HG03469 (cell line): ENCODE data around the gene DSG1.
"Not testable (repeated sequence)": the region's sequence is repeated elsewhere in the genome, so short reads cannot be mapped to it uniquely, and the experiment has no call there.

Experiments
- ATAC-seq: cut with Tn5 transposase; IDR thresholded peaks from one replicate; pipeline ENCODE4 v1.9.1; 2021; ENCODE audit warnings: mild to moderate bottlenecking, moderate library complexity, moderate number of reproducible peaks; ENCODE audit not compliant: unreplicated experiment

Gene DSG1

DNA sequence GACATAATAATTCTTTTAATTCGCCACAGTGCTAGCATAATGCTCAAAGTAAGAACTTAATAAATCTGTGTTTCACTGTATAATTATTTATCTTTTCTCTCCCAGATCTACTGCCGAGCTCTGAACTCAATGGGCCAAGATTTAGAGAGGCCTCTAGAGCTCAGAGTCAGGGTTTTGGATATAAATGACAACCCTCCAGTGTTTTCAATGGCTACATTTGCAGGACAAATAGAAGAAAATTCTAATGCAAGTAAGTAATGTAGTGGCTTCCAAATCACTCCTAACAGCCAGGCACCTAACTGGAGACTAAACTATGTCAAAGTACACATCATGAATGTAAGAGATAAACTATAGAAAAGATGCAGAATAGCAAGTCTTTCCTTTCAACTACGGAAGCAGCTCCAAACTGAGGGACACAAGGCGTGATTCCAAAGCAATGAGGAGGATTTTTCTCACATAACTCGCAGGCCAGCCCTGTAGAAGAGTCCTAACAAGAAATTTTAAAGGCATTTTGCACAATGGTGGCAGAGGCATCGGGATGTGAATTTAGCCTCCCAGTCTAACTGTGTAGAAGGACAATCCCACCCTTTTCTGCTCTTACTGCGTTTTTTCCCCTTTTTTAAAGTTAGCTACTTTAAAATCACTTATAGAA is 12.0 kb downstream of the DSG1 start:
- ATAC-seq, result no peak

DNA sequence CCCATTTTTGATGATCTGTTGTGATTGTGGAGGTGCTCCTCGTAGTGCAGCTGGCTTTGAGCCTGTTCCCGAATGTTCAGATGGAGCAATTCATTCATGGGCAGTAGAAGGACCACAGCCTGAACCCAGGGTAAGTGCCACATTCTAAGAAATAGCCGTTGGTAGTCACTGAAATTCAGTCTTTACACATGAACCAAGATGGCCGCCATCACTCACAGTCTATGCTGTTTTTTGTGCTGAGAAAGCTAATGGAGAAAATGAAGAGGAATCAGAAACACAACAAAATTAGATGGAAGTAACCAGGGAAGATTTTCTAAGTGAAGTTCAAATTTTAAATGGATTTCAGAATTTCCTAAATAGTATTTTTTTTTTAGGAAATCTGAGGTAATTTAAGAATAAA is 25.5 kb downstream of the DSG1 start:
- ATAC-seq, result no peak

DNA sequence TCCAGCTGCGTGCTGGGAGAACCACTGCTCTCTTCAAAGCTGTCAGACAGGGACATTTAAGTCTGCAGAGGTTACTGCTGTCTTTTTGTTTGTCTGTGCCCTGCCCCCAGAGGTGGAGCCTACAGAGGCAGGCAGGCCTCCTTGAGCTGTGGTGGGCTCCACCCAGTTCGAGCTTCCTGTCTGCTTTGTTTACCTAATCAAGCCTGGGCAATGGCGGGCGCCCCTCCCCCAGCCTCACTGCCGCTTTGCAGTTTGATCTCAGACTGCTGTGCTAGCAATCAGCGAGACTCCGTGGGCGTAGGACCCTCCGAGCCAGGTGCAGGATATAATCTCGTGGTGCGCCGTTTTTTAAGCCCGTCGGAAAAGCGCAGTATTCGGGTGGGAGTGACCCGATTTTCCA is 35.4 kb downstream of the DSG1 start:
- ATAC-seq, result not testable (repeated sequence)

DNA sequence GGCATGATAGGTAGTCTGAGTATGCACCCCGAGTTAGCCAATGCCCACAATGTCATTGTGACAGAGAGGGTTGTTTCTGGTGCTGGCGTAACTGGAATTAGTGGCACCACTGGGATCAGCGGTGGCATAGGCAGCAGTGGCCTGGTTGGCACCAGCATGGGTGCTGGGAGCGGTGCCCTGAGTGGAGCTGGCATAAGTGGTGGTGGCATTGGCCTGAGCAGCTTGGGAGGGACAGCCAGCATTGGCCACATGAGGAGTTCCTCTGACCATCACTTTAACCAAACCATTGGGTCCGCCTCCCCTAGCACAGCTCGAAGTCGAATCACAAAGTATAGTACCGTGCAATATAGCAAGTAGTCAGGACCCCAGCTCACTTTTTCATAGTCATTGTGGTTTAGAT is 37.0 kb downstream of the DSG1 start:
- ATAC-seq, result no peak

DNA sequence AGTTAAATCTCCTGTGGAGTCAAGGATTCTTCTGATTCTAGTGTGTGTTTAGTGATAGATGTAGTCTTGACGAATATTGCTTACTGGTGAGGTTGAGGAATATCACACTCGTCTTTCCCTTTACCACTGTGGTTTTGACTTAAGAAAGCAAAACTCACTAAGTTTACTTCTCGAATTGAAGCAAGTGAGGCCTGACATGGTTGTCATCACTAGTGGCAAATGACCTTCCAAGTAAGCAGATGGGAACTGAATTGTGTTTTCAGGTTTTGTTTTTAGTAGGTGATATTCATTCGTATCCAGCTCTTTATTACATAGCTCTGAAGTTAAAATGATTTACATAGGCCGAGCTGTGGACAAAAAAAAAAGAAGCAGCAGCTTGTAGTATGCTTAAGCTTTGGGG is 38.1 kb downstream of the DSG1 start:
- no peak for ATAC-seq

DNA sequence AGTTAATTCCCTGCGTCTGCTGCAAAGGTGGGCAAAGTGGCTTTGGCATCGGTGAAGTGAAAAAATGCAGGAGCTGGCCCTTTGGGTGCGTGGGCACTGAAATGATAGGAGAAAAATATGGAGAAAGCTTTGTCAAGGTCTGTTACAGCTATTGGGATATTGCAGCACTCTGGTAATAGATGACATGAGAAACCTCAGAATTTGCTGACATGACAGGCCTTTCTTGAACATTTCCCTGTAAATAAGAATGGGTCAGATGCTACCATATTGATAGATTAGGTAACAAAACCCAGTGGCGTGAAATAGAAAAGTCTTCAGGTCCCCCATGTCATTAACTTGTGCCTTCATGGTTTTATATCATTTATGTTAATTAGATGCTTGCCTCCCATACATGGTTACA is 46.2 kb downstream of the DSG1 start:
- no peak for ATAC-seq

DNA sequence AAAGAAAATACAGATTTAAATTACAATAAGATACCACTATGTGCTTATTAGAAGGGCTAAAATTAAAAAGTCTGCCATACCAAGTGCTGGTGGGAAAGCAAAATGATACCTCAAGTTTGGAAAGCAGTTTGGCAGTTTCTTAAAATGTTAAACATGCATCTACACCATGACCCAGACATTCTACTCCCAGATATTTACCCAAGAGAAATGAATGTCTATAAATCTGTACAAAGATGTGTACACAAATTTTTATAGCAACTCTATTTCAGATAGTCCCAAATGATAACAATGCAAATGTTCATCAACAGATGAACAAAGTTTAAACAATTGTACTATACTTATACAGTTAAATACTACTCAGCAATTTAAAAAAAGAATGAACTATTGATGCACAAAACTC is 51.5 kb downstream of the DSG1 start:
- ATAC-seq, result no peak

DNA sequence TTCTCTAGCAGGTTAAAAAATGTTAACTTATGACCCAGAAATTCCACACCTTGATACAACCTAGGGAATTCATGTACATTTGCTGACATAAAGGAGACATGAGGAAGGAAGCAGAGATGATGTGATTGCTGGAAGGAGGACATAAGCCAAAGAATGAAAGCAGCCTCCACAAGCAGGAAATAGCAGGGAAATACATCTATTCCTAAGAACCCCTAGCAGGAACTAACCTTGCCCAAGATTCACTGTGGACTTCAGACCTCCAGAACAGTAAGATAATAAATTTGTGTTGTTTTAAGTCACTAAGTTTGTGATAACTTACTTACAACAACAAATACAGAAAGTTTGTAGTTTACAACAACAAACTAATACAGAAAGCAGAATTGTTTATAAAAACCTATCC is 54.0 kb downstream of the DSG1 start:
- ATAC-seq, result no peak

DNA sequence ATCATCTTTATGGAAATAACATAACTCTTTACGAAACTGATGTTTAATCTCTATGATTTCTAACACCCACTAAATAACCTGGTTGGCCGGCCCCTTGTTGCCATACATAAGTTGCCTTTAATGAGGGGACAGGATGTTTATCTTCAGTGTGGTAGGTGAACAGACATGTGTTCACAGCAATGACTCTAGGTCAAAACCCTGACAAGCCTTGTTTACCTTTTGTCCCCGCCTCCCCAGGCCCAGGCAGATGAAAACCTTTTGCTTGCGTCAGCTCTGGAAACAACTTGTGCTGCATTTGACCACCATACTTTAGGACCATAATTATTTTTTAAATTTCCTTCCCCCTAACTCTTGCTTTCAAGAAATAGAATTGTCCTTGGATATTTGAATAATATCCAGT is 55.7 kb downstream of the DSG1 start:
- ATAC-seq, result no peak

DNA sequence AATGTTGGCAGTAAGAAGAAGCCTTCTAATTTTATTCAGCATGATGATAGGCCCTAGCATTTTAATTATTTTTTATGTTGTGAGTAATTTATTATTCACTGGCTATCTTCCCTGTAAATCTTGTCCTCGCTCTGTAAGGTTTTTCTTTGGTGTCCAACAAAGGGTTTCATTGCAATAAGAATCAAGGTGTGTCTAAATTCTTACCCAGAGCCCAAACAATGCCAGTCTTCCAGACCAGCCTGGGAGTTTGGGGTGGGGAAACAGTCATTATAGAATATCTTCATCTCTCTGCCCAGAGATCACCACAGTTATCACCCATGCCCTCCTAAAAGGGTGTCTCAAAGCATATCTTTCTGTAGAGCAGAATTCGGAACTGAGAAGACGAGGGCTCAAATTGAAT is 58.5 kb downstream of the DSG1 start, which contains the start of gene DSG4:
DSG4 (plus strand) TSS at position 301 of the 400 bp plus-strand sequence. CDS start 135 bp downstream, outside the sequence.
- ATAC-seq, result no peak

DNA sequence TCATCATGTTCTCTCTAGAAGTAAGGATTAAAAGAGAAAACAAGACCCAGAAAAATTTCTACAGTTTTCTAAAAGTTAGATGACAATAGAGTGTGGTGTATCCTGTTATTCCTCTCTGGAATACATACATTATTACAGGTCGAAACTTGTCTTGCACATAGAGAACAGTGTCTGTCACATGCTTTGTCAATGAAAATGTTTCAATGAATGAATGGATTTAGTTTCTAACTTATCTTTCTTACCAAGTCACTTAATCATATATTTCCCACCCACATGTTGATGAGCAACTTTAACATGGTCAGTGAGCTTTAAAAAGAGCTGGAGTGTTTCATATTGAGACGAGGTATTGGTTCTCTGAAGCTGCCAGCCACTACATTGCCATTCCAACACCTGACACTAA is 63.0 kb downstream of the DSG1 start:
- ATAC-seq, result no peak

DNA sequence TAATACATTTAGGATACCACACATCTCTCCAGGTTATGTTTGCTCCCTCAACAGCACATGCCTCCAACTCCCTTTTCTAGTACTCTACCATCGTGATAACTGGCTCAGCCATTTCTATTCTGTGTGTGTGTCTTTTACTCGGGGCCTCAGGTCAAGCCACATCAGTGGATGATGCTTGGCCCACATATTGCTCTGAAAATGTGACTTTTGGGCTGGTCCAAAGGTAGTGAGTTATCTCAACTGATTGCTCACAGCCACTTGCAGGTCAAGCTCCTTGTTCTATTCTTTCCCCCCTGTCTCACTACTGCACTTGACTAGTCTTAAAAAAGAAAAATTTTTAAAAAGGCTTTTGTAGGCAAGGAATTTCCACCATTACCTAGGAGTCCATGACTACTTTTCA is 64.1 kb downstream of the DSG1 start:
- no peak for ATAC-seq

DNA sequence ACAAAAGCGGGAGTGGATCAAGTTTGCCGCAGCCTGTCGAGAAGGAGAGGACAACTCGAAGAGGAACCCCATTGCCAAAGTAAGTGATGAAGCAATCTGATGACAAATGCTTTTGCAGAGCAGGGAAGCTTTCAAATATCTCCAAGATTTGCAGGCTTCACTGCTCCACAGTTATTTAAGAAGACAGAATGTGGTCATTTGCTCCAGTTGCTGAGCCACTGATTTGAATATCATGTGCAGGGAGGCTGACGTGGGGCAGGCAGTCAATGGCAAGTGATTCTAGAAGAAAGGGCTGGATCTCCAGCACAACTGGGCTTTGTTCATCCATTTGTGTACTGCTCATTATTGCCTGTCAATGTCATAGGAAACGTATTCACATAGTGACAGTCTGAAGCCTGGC is 68.8 kb downstream of the DSG1 start:
- no peak for ATAC-seq

DNA sequence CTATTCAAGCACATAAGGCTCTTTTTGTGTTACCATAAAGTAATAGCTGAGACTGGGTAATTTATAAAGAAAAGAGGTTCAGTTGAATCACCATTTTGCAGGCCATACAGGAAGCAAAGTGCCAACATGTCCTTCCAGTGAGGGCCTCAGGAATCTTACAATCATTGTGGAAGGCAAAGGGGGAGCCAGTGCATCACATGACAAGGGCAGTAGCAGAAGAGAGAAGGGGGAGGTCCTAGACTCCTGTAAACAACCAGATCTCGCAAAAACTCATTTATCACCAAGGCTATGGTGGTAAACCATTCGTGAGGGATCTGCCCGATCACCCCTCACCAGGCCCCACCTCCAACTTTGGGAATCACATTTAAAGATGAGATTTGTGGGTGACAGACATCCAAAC is 75.3 kb downstream of the DSG1 start:
- no peak for ATAC-seq

DNA sequence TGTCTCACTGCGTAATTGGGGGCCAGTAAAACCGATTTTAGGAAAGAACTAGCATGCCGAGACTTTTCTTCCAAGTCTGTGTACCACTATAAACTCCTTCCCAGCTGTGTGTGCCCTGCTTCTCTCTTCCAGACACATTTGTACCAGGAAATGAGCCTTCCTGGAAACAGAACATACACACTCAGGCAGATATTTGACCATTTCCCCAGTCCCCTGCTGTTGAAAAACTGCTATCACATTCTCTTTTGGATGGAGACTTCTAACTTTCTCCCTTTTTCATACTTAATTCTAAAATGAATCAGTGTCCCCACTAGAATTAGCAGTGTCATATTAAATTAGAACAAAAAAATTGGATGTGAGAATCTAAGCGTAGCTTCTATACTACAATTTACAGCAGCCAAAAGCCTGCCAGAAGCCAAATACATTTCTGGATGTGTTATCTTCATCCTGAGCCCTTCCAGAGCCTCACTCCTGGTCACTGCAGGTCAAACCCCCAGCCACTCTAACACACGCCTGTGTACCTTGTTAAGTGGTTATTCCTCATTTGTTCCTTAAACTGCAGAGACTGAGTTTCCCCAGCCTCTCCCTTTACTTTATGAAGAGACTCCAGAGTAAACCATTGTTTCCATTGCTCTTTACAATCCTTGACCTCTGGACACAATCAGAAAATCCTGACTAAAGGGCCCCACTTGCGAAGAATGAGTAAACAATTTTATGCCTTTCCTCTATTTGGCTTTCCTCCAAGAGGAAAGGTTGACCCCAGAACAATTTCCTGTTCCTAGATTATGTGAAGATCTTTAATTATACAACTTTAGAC is 79.0 kb downstream of the DSG1 start:
- no peak for ATAC-seq

DNA sequence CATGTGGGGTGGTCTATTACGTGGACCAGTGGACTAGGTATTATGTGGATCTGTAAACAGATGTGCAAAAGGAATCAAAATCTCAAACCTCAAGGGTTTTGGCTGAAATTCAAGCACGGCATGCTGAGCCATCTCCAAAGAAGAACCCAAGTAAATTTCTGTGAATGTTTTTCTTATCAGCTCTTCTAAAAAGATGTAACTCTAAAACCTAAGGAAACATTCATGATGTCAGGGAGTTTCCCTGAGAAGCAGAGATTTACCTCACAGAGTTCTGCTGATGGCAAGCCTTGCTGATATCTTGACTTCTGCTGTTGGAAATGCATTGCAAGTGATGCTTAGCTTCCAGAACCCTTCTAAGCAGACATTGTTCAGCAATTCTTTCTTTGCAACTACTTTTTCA is 80.2 kb downstream of the DSG1 start:
- ATAC-seq, result no peak

DNA sequence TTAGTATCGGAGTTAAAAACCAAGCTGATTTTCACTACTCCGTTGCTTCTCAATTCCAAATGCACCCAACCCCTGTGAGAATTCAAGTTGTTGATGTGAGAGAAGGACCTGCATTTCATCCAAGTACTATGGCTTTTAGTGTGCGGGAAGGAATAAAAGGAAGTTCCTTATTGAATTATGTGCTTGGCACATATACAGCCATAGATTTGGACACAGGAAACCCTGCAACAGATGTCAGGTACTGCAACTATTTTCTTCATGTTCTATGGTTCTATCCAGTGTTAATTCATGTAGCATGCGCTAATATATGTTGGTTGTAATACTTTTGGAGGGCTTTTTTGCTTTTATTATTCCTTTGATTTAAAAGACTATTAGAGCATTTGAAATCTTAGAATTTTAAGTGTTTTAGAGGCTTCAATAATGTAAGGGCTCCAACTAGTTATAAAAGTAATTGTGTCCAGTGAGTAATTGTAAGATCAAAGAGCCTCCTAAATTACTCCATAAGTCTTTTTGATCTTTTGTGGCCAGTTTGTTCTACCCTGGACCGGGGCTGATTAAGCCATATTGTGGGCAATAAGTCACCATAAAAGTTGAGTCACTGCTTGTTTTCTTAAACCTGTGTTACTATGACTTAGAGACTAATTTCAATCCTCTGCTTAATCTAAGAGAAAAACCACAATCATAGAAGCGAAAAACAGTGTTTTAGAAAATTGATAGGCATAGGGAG is 81.5 kb downstream of the DSG1 start:
- ATAC-seq, result no peak

DNA sequence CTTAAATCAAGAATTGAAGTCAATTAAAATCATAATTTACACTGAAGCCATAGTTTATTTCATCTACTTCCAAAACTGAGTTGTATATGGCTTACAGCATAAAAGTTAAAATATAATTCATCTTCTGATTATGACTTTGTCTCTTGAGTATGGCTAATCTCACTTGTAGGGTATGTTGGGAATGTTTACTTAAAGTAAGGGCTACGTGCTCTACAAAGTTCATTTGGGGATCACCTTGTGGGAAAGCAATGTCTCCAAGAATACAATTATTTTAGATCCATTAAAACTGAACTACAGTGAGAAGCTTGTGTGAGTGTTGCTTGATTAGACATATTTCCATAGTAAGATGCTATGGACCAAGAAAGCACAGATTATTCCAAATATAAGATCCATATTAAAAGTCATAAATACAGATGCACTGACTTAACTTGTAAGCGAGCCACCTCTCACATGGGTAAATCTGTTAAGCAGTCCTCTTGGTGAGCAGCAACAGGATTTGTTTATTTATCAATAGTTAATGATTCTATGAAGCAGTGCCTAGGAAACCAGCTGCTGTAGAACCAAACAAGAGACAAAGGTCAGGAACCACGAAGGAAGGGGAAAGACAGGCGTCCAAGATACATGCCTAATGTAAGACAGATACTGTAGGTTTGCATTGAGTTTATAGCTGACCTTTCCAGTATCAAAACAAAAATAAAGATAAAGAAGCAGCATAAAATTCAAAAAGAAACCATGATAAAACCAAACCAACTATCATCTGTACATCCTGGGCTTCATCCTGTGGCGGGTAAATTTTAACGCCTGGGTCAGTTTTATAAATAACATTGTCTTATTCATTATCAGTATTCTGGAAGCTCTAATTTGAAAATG is 83.4 kb downstream of the DSG1 start:
- ATAC-seq, result no peak

DNA sequence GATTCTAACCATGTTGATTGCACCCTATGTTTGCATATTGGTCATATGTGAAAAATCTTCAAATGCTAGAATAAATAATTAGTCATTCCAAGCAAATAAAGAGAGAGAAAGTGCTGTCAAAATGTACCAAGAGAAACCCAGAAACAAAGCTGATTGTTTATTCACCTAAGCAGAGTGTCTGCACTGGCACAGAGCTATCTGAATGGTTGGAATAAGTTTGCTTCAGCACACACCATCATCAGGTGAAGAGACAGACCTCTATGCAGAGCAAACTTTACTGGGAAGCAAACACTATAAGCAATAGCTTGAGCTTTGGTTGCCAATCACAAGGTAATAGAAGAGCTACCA is 84.0 kb downstream of the DSG1 start:
- ATAC-seq, result no peak

DNA sequence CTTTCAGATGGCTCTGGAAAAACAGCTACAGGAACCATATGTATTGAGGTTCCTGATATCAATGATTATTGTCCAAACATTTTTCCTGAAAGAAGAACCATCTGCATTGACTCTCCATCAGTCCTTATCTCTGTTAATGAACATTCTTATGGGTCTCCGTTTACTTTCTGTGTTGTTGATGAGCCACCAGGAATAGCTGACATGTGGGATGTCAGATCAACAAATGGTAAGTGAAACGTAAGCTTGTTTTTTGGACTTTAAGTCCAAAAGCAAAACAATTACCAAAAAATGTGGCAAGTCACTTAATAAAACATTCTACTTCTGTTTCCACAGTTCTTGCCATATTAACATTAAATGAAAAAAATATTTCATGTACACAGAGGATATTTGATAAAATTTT is 85.4 kb downstream of the DSG1 start:
- ATAC-seq, result no peak
